CD14-positive monocyte (primary cell): ENCODE data around the gene TCP1. TPM values are rescaled to one million over a fixed set of nuclear protein-coding genes. Genes with fewer than 3 reads are reported as not detected.
"Not testable (repeated sequence)": the region's sequence is repeated elsewhere in the genome, so short reads cannot be mapped to it uniquely, and the experiment has no call there.

Experiments used
- DNase-seq, 3 donors: peaks; one replicate each; pipeline ENCODE4 v3.0.0-alpha.2; 2011 to 2022
- H2AFZ ChIP-seq: 2 replicates; pipeline ENCODE4 v1.6.0; 2012; ENCODE audit warnings: mild to moderate bottlenecking, low read depth, low read length, inconsistent platforms; ENCODE audit not compliant: insufficient read depth, poor library complexity, severe bottlenecking
- H3K27ac ChIP-seq, 2 donors: 1 replicate in 1 of 2; 2 replicates in 1 of 2; pipeline ENCODE4 v1.5.1; 2012 to 2013; ENCODE audit warnings: low read length in 2 of 2, control low read depth in 1 of 2, inconsistent platforms in 1 of 2, low read depth in 1 of 2, mild to moderate bottlenecking in 1 of 2
- H3K27me3 ChIP-seq, 2 donors: one replicate each; pipeline versions ENCODE4 v1.6.0 to v1.6.1; 2011 to 2013; ENCODE audit warnings: low read length in 2 of 2; ENCODE audit not compliant: control insufficient read depth in 2 of 2, insufficient read depth in 2 of 2
- H3K36me3 ChIP-seq, 2 donors: replicated peaks in 1 of 2; 1 replicate in 1 of 2; 2 replicates in 1 of 2; pipeline versions ENCODE4 v1.5.1 to v1.6.1; 2012 to 2013; ENCODE audit warnings: low read length in 2 of 2, control low read depth in 1 of 2, inconsistent platforms in 1 of 2, mild to moderate bottlenecking in 1 of 2; ENCODE audit not compliant: insufficient read depth in 2 of 2, control insufficient read depth in 1 of 2
- H3K4me1 ChIP-seq, 2 donors: 1 replicate in 1 of 2; 2 replicates in 1 of 2; pipeline versions ENCODE4 v1.5.1 to v1.6.1; 2012 to 2013; ENCODE audit warnings: low read length in 2 of 2, control low read depth in 1 of 2, inconsistent platforms in 1 of 2, mild to moderate bottlenecking in 1 of 2, moderate library complexity in 1 of 2; ENCODE audit not compliant: insufficient read depth in 2 of 2, control insufficient read depth in 1 of 2
- H3K4me2 ChIP-seq: replicated peaks from 2 replicates; pipeline ENCODE3; 2012; ENCODE audit warnings: low read length, moderate library complexity, mild to moderate bottlenecking; ENCODE audit not compliant: poor library complexity, severe bottlenecking; ENCODE audit errors: extremely low read depth
- H3K4me3 ChIP-seq, 3 experiments: fragments of 200-600 bp in 1 of 3; sonication (generic) in 1 of 3; replicated peaks in 1 of 3; 1 replicate in 2 of 3; 2 replicates in 1 of 3; pipeline ENCODE4 v1.5.1; 2011 to 2013; ENCODE audit warnings: low read length in 3 of 3, mild to moderate bottlenecking in 3 of 3, control low read depth in 2 of 3, low read depth in 2 of 3, inconsistent platforms in 1 of 3, moderate library complexity in 1 of 3
- H3K79me2 ChIP-seq: 2 replicates; pipeline ENCODE4 v1.6.0; 2012; ENCODE audit warnings: mild to moderate bottlenecking, control low read depth, inconsistent platforms, low read length, moderate library complexity; ENCODE audit not compliant: insufficient read depth
- H3K9ac ChIP-seq: 2 replicates; pipeline ENCODE4 v1.6.0; 2017; ENCODE audit warnings: low read length, mild to moderate bottlenecking; ENCODE audit not compliant: insufficient read depth, poor library complexity, severe bottlenecking
- H3K9me3 ChIP-seq, 2 donors: replicated peaks in 1 of 2; 1 replicate in 1 of 2; 2 replicates in 1 of 2; pipeline versions ENCODE4 v1.5.1 to v1.6.1; 2012 to 2013; ENCODE audit warnings: low read length in 2 of 2, control low read depth in 1 of 2; ENCODE audit not compliant: control insufficient read depth in 1 of 2, insufficient read depth in 1 of 2
- H4K20me1 ChIP-seq: 2 replicates; pipeline ENCODE4 v1.6.0; 2012; ENCODE audit warnings: mild to moderate bottlenecking, low read length, control low read depth, moderate library complexity; ENCODE audit not compliant: insufficient read depth
- H3K27ac Mint-ChIP-seq, 7 donors: one replicate each; pipeline ENCODE4 v1.8.0; 2020; ENCODE audit warnings: mild to moderate bottlenecking in 7 of 7, mixed read lengths in 7 of 7, moderate library complexity in 6 of 7, inconsistent platforms in 2 of 7
- H3K27me3 Mint-ChIP-seq, 3 donors: one replicate each; pipeline ENCODE4 v1.8.0; 2021 to 2022; ENCODE audit warnings: low read depth in 3 of 3, mild to moderate bottlenecking in 3 of 3, mixed read lengths in 3 of 3, moderate library complexity in 3 of 3, inconsistent platforms in 1 of 3
- H3K36me3 Mint-ChIP-seq, 2 donors: one replicate each; pipeline ENCODE4 v1.8.0; 2020; ENCODE audit warnings: mixed read lengths in 2 of 2, inconsistent platforms in 1 of 2, mild to moderate bottlenecking in 1 of 2
- H3K4me1 Mint-ChIP-seq: one replicate; pipeline ENCODE4 v1.8.0; 2020; ENCODE audit warnings: mild to moderate bottlenecking, mixed read lengths
- H3K4me3 Mint-ChIP-seq, 2 donors: one replicate each; pipeline ENCODE4 v1.8.0; 2020; ENCODE audit warnings: mild to moderate bottlenecking in 2 of 2, mixed read lengths in 2 of 2, moderate library complexity in 1 of 2
- H3K9me3 Mint-ChIP-seq, 7 donors: one replicate each; pipeline ENCODE4 v1.8.0; 2020 to 2022; ENCODE audit warnings: mixed read lengths in 7 of 7, mild to moderate bottlenecking in 6 of 7, moderate library complexity in 6 of 7, inconsistent platforms in 2 of 7
- CTCF ChIP-seq: fragments of 200-600 bp; IDR thresholded peaks from one replicate; pipeline ENCODE4 v1.8.0; 2022; ENCODE audit warnings: antibody characterized with exemption, mild to moderate bottlenecking
- WGBS: methylation state at CpG from one replicate; pipeline ENCODE4 v1.1.5; 2013; ENCODE audit warnings: missing lambda C conversion rate; ENCODE audit not compliant: insufficient coverage; 5-methylcytosine and 5-hydroxymethylcytosine counted together
- intact Hi-C, 2 donors: fragments of 100-400 bp; cut with micrococcal nuclease; formaldehyde crosslinking; loops; one replicate each; pipeline versions ENCODE4 v1.15.0 to v1.15.1; 2023
- polyA plus RNA-seq, 3 donors: library from polyadenylated mRNA; depleted of rRNA in 1 of 3; unstranded in 2 of 3; stranded (reverse) in 1 of 3; fragments of 300-500 nt in 2 of 3; fragments of >200 nt in 1 of 3; fragmentation: Illumina TruSeq in 2 of 3; gene quantifications; 1 replicate in 2 of 3; 2 replicates in 1 of 3; pipeline ENCODE4 v1.2.3, GENCODE V29; 2012 to 2021

Gene TCP1
- polyA plus RNA-seq, 3 donors = 44.5 to 79.5 (median 69.3) TPM

GRCh38 chr6:159736908-159737307, 52.5 kb downstream of the TCP1 start:
- peak overlapping the region in 1 of 2 donors; percentile 41 for H3K27ac ChIP-seq
- WGBS = no CpG with 5 or more reads among the region's 7 CpGs
- intact Hi-C loops = loop anchor here in 1 of 2 donors (5.0 kb wide), 1 partner anchor 50 kb away; the partner anchor contains the start of gene TCP1
- peaks cover 100% of the 10 kb centered on the region for H4K20me1 ChIP-seq
- peak overlapping the region in 2 of 7 donors; percentile 12 to 36 for H3K27ac Mint-ChIP-seq
- H3K9me3 ChIP-seq = no peaks in the 10 kb centered on the region
- H3K9ac ChIP-seq = no peak overlapping the region
- peaks cover 100% of the 10 kb centered on the region for H3K79me2 ChIP-seq
- TF ChIP-seq CTCF = no peak
- no peak overlapping the region for H3K4me3 ChIP-seq
- peaks cover 39% of the 10 kb centered on the region for H3K4me1 Mint-ChIP-seq
- peaks cover 19 to 44% of the 10 kb centered on the region in 2 donors for H3K36me3 ChIP-seq
- H3K9me3 Mint-ChIP-seq = no peaks in the 10 kb centered on the region
- peaks cover 11 to 22% of the 10 kb centered on the region in 2 donors for H3K4me1 ChIP-seq
- DNase-seq = no peak
- peaks cover 22 to 33% of the 10 kb centered on the region in 2 donors for H3K36me3 Mint-ChIP-seq
- no peak overlapping the region for H2AFZ ChIP-seq
- no peak overlapping the region for H3K4me3 Mint-ChIP-seq
- H3K4me2 ChIP-seq = no peak overlapping the region
- H3K27me3 Mint-ChIP-seq = no peaks in the 10 kb centered on the region
- no peaks in the 10 kb centered on the region for H3K27me3 ChIP-seq

GRCh38 chr6:159733395-159733794, 56.0 kb downstream of the TCP1 start:
- Mint-ChIP-seq H3K4me1 (peaks cover 54% of the 10 kb centered on the region), H3K27ac (peak overlapping the region in 5 of 7 donors; percentile 8 to 73 (median 57)), H3K36me3 (peaks cover 9 to 19% of the 10 kb centered on the region in 2 donors)
- H3K27me3 Mint-ChIP-seq, H3K27me3 ChIP-seq, H3K4me3 Mint-ChIP-seq, H3K9ac ChIP-seq, intact Hi-C loops, H3K4me3 ChIP-seq, H3K9me3 ChIP-seq, DNase-seq, H2AFZ ChIP-seq, H3K4me2 ChIP-seq, H3K27ac ChIP-seq, H3K9me3 Mint-ChIP-seq: not testable (repeated sequence)
- H4K20me1 ChIP-seq = peaks cover 100% of the 10 kb centered on the region
- WGBS = 97% methylated on average over 3 of the region's 12 CpGs
- peaks cover 7 to 28% of the 10 kb centered on the region in 2 donors for H3K36me3 ChIP-seq
- peaks cover 23 to 30% of the 10 kb centered on the region in 2 donors for H3K4me1 ChIP-seq
- H3K79me2 ChIP-seq = peaks cover 100% of the 10 kb centered on the region

- DNase-seq, H3K27me3 ChIP-seq, H3K4me2 ChIP-seq, H3K4me3 ChIP-seq, H2AFZ ChIP-seq, H3K27me3 Mint-ChIP-seq, H3K9ac ChIP-seq, H3K27ac ChIP-seq, H3K4me3 Mint-ChIP-seq, intact Hi-C loops, H3K9me3 Mint-ChIP-seq, H3K9me3 ChIP-seq: not testable (repeated sequence)
- Mint-ChIP-seq H3K4me1 (peaks cover 48% of the 10 kb centered on the region), H3K36me3 (peaks cover 6 to 13% of the 10 kb centered on the region in 2 donors), H3K27ac (peak overlapping the region in 3 of 7 donors; percentile 42 to 63 (median 56))
- WGBS = 100% methylated on average over 3 of the region's 12 CpGs
- peaks cover 97% of the 10 kb centered on the region for H4K20me1 ChIP-seq
- H3K36me3 ChIP-seq = peaks cover 4 to 19% of the 10 kb centered on the region in 2 donors
- peaks cover 100% of the 10 kb centered on the region for H3K79me2 ChIP-seq
- H3K4me1 ChIP-seq = peaks cover 18 to 29% of the 10 kb centered on the region in 2 donors
These were observed 56.9 kb downstream of the TCP1 start for GRCh38 chr6:159732550-159732949.
